A549 (cell line): ENCODE measurements around the gene LDLRAD4. TPM values are rescaled to one million over a fixed set of nuclear protein-coding genes. Genes with fewer than 3 reads are reported as not detected.

Experiments used
- ATAC-seq, 2 experiments: fragments of 200-7000 bp in 1 of 2; fragments of >200 bp in 1 of 2; cut with Nextera tagmentation in 1 of 2; cut with Tn5 transposase in 1 of 2; 3 replicates each; pipeline versions ENCODE4 v1.8.0 to v1.9.1; 2018 to 2020; ENCODE audit warnings: mild to moderate bottlenecking in 1 of 2, moderate library complexity in 1 of 2
- CTCF ChIA-PET: fragments of 300-600 bp; sonication (Branson Sonifier 250); formaldehyde crosslinking; extraction: SDS; loops from one replicate; lab custom pipeline; 2021; ENCODE audit warnings: antibody characterized with exemption, inconsistent platforms; lab: Yijun Ruan, JAX
- POLR2A ChIA-PET: fragments of 350-600 bp; formaldehyde crosslinking; extraction: SDS; loops from one replicate; lab custom pipeline; 2021; ENCODE audit warnings: antibody characterized with exemption, inconsistent platforms; lab: Yijun Ruan, JAX
- DNase-seq, 2 experiments: peaks; one replicate each; pipeline versions ENCODE4 v3.0.0 to v3.0.0-alpha.2; 2011 to 2016; ENCODE audit warnings: low read depth in 1 of 2, low spot score in 1 of 2
- FAIRE-seq: peaks from 2 replicates; lab custom pipeline; 2011; peaks lifted over from hg19 to GRCh38; lab: Jason Lieb, UNC
- H3K27ac ChIP-seq, 2 experiments: fragments of >200 bp; sonication (Bioruptor Twin); formaldehyde crosslinking; 3 replicates each; pipeline ENCODE4 v1.5.1; 2016 to 2017
- H3K4me1 ChIP-seq: fragments of >200 bp; sonication (Bioruptor Twin); formaldehyde crosslinking; 3 replicates; pipeline ENCODE4 v1.6.1; 2016
- H3K4me2 ChIP-seq: fragments of >200 bp; sonication (Bioruptor Twin); formaldehyde crosslinking; 3 replicates; pipeline ENCODE4 v1.6.1; 2016
- H3K4me3 ChIP-seq: fragments of >200 bp; sonication (Bioruptor Twin); formaldehyde crosslinking; 3 replicates; pipeline ENCODE4 v1.5.1; 2016
- H3K9me3 ChIP-seq: fragments of >200 bp; sonication (Bioruptor Twin); formaldehyde crosslinking; 3 replicates; pipeline ENCODE4 v1.6.1; 2016
- ATOH8 ChIP-seq: fragments of 250-450 bp; sonication (Bioruptor Pico); IDR thresholded peaks from 2 replicates; pipeline ENCODE4 v1.5.0; 2020; ENCODE audit warnings: low read depth, mild to moderate bottlenecking, moderate library complexity
- BHLHE40 ChIP-seq: IDR thresholded peaks from 2 replicates; pipeline ENCODE4 v1.6.1; 2012; ENCODE audit warnings: low read depth, low read length, inconsistent platforms
- CTCF ChIP-seq: fragments of >200 bp; sonication (Bioruptor Twin); formaldehyde crosslinking; IDR thresholded peaks from 3 replicates; pipeline ENCODE4 v1.5.1; 2016
- EHMT2 ChIP-seq: fragments of 200-600 bp; sonication (generic); IDR thresholded peaks from 2 replicates; pipeline ENCODE4 v1.6.1; 2016; ENCODE audit warnings: antibody characterized with exemption, low read depth, mild to moderate bottlenecking, moderate library complexity
- EP300 ChIP-seq, 2 experiments: fragments of >200 bp; sonication (Bioruptor Twin); formaldehyde crosslinking; IDR thresholded peaks; 2 replicates in 1 of 2; 3 replicates in 1 of 2; pipeline ENCODE4 v1.6.1; 2016 to 2017
- ESRRA ChIP-seq: fragments of 150-350 bp; IDR thresholded peaks from 2 replicates; pipeline ENCODE4 v1.6.1; 2014; ENCODE audit warnings: mild to moderate bottlenecking, low read length, borderline replicate concordance
- FOSB ChIP-seq: fragments of 250-450 bp; sonication (Bioruptor Pico); IDR thresholded peaks from 2 replicates; pipeline ENCODE4 v1.5.0; 2020; ENCODE audit warnings: mild to moderate bottlenecking, moderate library complexity
- FOSL2 ChIP-seq, 2 experiments: fragments of 450-650 bp in 1 of 2; fragments of >200 bp in 1 of 2; sonication (Bioruptor Twin) in 1 of 2; formaldehyde crosslinking; IDR thresholded peaks; 2 replicates each; pipeline versions ENCODE4 v1.5.0 to v1.6.1; 2016 to 2020; ENCODE audit warnings: mild to moderate bottlenecking in 1 of 2, moderate library complexity in 1 of 2
- FOXS1 ChIP-seq: fragments of 250-450 bp; sonication (Bioruptor Pico); IDR thresholded peaks from 2 replicates; pipeline ENCODE4 v1.5.0; 2020; ENCODE audit warnings: mild to moderate bottlenecking, moderate library complexity
- HDAC2 ChIP-seq: fragments of 200-600 bp; sonication (generic); IDR thresholded peaks from 2 replicates; pipeline ENCODE4 v1.6.1; 2016
- HES2 ChIP-seq: fragments of >200 bp; sonication (Bioruptor Twin); formaldehyde crosslinking; IDR thresholded peaks from 2 replicates; pipeline ENCODE4 v1.6.1; 2016
- JUNB ChIP-seq: fragments of >200 bp; sonication (Bioruptor Twin); formaldehyde crosslinking; IDR thresholded peaks from 2 replicates; pipeline ENCODE4 v1.6.1; 2016
- KDM5A ChIP-seq: fragments of 200-600 bp; sonication (generic); IDR thresholded peaks from 2 replicates; pipeline ENCODE4 v1.6.1; 2016; ENCODE audit warnings: antibody characterized with exemption, mild to moderate bottlenecking
- MAFK ChIP-seq: fragments of 450-650 bp; IDR thresholded peaks from 2 replicates; pipeline ENCODE4 v1.6.1; 2014; ENCODE audit not compliant: partially characterized antibody
- MAX ChIP-seq: IDR thresholded peaks from 2 replicates; pipeline ENCODE4 v1.6.1; 2012
- NFE2L2 ChIP-seq: fragments of 150-350 bp; conservative IDR thresholded peaks from 2 replicates; pipeline ENCODE4 v1.6.1; 2014; ENCODE audit warnings: low read length
- NPAS2 ChIP-seq: fragments of 250-450 bp; sonication (Bioruptor Pico); IDR thresholded peaks from 2 replicates; pipeline ENCODE4 v1.8.0; 2022; ENCODE audit warnings: mild to moderate bottlenecking, moderate library complexity, borderline replicate concordance
- RAD21 ChIP-seq, 2 experiments: fragments of >200 bp in 1 of 2; sonication (Bioruptor Twin) in 1 of 2; formaldehyde crosslinking in 1 of 2; IDR thresholded peaks in 1 of 2; conservative IDR thresholded peaks in 1 of 2; 2 replicates in 1 of 2; 3 replicates in 1 of 2; pipeline ENCODE4 v1.6.1; 2012 to 2018; ENCODE audit warnings: inconsistent platforms in 1 of 2
- RCOR1 ChIP-seq: fragments of 150-350 bp; IDR thresholded peaks from 2 replicates; pipeline ENCODE4 v1.6.1; 2014; ENCODE audit warnings: antibody characterized with exemption, low read length, low read depth
- REST ChIP-seq: fragments of 200-600 bp; sonication (generic); IDR thresholded peaks from 2 replicates; pipeline ENCODE4 v1.6.1; 2016; ENCODE audit warnings: antibody characterized with exemption, mild to moderate bottlenecking, moderate library complexity
- SREBF2 ChIP-seq: fragments of 450-650 bp; IDR thresholded peaks from 2 replicates; pipeline ENCODE4 v1.6.1; 2014; ENCODE audit warnings: mild to moderate bottlenecking, moderate library complexity
- USF2 ChIP-seq: fragments of 450-650 bp; IDR thresholded peaks from 2 replicates; pipeline ENCODE4 v1.6.1; 2014; ENCODE audit warnings: antibody characterized with exemption
- ZNF302 ChIP-seq: fragments of 250-450 bp; sonication (Bioruptor Pico); IDR thresholded peaks from 2 replicates; pipeline ENCODE4 v1.9.0; 2021; ENCODE audit warnings: inconsistent platforms, mild to moderate bottlenecking, moderate library complexity
- WGBS: methylation state at CpG from one replicate; pipeline ENCODE4 v1.1.6; 2017; ENCODE audit errors: missing lambda C conversion rate; 5-methylcytosine and 5-hydroxymethylcytosine counted together
- polyA plus RNA-seq, 4 experiments: library from polyadenylated mRNA; depleted of rRNA in 3 of 4; stranded (reverse); fragments of >200 nt; fragmentation: RNase III in 1 of 4; extraction: RNeasy Plus Mini Kit Qiagen cat#74134 plus additional on column Dnase treatment in 1 of 4; gene quantifications; 2 replicates in 3 of 4; 3 replicates in 1 of 4; pipeline ENCODE4 v1.2.3, GENCODE V29; 2011 to 2017

The LDLRAD4 gene
- polyA plus RNA-seq, 2 of the 4 experiments (the other 2 are of a cell fraction) = 5.2 to 7.6 TPM

- no peak for TF ChIP-seq CTCF
- no peak for TF ChIP-seq RAD21 (conservative IDR thresholded peaks at IDR 0.05 in 1 of 2, IDR thresholded peaks at IDR 0.05 in 1 of 2)
- TF ChIP-seq MAX = no peak
- no peak for TF ChIP-seq EHMT2
- no peak for TF ChIP-seq MAFK
- TF ChIP-seq HES2 = no peak
- no peak for TF ChIP-seq USF2
- TF ChIP-seq FOSL2 (IDR thresholded peaks at IDR 0.05) = no peak
- no peak for TF ChIP-seq FOSL2 (CRISPR knock-in tag; IDR thresholded peaks at IDR 0.05)
- no peak for TF ChIP-seq JUNB
- no peak for TF ChIP-seq REST
- no peak for TF ChIP-seq KDM5A
- TF ChIP-seq, all 56 proteins: peak for 0
Measured at GRCh38 chr18:13389491-13390131, 171.1 kb downstream of the LDLRAD4 start (continued).

- H3K27ac ChIP-seq = no peak overlapping the region
- H3K4me2 ChIP-seq = no peak overlapping the region
- no peak overlapping the region for H3K4me3 ChIP-seq
- POLR2A ChIA-PET = no interaction called here
- 92% methylated on average over 6 of the region's 12 CpGs for WGBS
- no peak for DNase-seq
- ATAC-seq = no peak
- no peak for TF ChIP-seq BHLHE40
- TF ChIP-seq JUNB = no peak
- TF ChIP-seq SREBF2 = no peak
- TF ChIP-seq EP300 (IDR thresholded peaks at IDR 0.05) = no peak
- TF ChIP-seq RCOR1 = no peak
- no peak for TF ChIP-seq FOXS1 (CRISPR knock-in tag)
- no peak for TF ChIP-seq ESRRA
- TF ChIP-seq KDM5A = no peak
- TF ChIP-seq FOSB = no peak
- TF ChIP-seq NPAS2 (CRISPR knock-in tag) = no peak
- no peak for TF ChIP-seq NFE2L2
- TF ChIP-seq ZNF302 = no peak
- TF ChIP-seq CTCF = no peak
- no peak for TF ChIP-seq ATOH8 (CRISPR knock-in tag)
- no peak for TF ChIP-seq HDAC2
- no peaks in the 10 kb centered on the region for H3K4me1 ChIP-seq
- no peaks in the 10 kb centered on the region for H3K9me3 ChIP-seq
- CTCF ChIA-PET = interaction anchor here (0.9 to 1.7 kb wide), 2 partner anchors 12 to 14 kb away, joined by 3 to 4 read pairs; no protein-coding TSS in a partner anchor
- FAIRE-seq = no peak
Measured at GRCh38 chr18:13390196-13390595, 171.6 kb downstream of the LDLRAD4 start.
